ENCODE measurements around the gene CFAP97D2.
"Not testable (repeated sequence)": the region's sequence is repeated elsewhere in the genome, so short reads cannot be mapped to it uniquely, and the experiment has no call there.

The CFAP97D2 gene

GRCh38 chr13:114157869-114158495, 21.1 kb upstream of the CFAP97D2 start:
- Histone ChIP-seq H3K27ac (ENCODE audit: low read depth, low read length) (no peak overlapping the region), H3K9ac (ENCODE audit: low read depth in 1 of 2, low read length in 2 of 2) (no peak overlapping the region), H3K27me3 (ENCODE audit: control insufficient read depth in 1 of 2, insufficient read depth in 2 of 2, low read length in 2 of 2) (peaks cover 0 to 6% of the 10 kb centered on the region in 2 donors), H3K4me1 (ENCODE audit: control insufficient read depth in 1 of 2, insufficient read depth in 2 of 2, low read length in 2 of 2) (peaks cover 13 to 14% of the 10 kb centered on the region in 2 donors), H3K9me3 (ENCODE audit: control insufficient read depth in 1 of 2, low read length in 2 of 2) (no peaks in the 10 kb centered on the region), H3K36me3 (ENCODE audit: control insufficient read depth in 1 of 2, insufficient read depth in 2 of 2, low read length in 2 of 2) (no peaks in the 10 kb centered on the region), H3K4me3 (ENCODE audit: low read depth in 1 of 2, low read length in 2 of 2) (no peak overlapping the region)

- not testable (repeated sequence) for H3K36me3 ChIP-seq (ENCODE audit: control insufficient read depth in 1 of 2, insufficient read depth in 2 of 2, low read length in 2 of 2); H3K9me3 ChIP-seq (ENCODE audit: control insufficient read depth in 1 of 2, low read length in 2 of 2); H3K27ac ChIP-seq (ENCODE audit: low read depth, low read length); H3K9ac ChIP-seq (ENCODE audit: low read depth in 1 of 2, low read length in 2 of 2); H3K27me3 ChIP-seq (ENCODE audit: control insufficient read depth in 1 of 2, insufficient read depth in 2 of 2, low read length in 2 of 2); H3K4me3 ChIP-seq (ENCODE audit: low read depth in 1 of 2, low read length in 2 of 2)
- peaks cover 13 to 14% of the 10 kb centered on the region in 2 donors for H3K4me1 ChIP-seq (ENCODE audit: control insufficient read depth in 1 of 2, insufficient read depth in 2 of 2, low read length in 2 of 2)
Observed at GRCh38 chr13:114158869-114159666, 20.0 kb upstream of the CFAP97D2 start.

GRCh38 chr13:114161028-114161556, 18.0 kb upstream of the CFAP97D2 start:
- peaks cover 3 to 6% of the 10 kb centered on the region in 2 donors for H3K27me3 ChIP-seq (ENCODE audit: control insufficient read depth in 1 of 2, insufficient read depth in 2 of 2, low read length in 2 of 2)
- no peaks in the 10 kb centered on the region for H3K9me3 ChIP-seq (ENCODE audit: control insufficient read depth in 1 of 2, low read length in 2 of 2)
- H3K9ac ChIP-seq (ENCODE audit: low read depth in 1 of 2, low read length in 2 of 2): no peak overlapping the region
- no peak overlapping the region for H3K27ac ChIP-seq (ENCODE audit: low read depth, low read length)
- no peak overlapping the region for H3K4me3 ChIP-seq (ENCODE audit: low read depth in 1 of 2, low read length in 2 of 2)
- H3K36me3 ChIP-seq (ENCODE audit: control insufficient read depth in 1 of 2, insufficient read depth in 2 of 2, low read length in 2 of 2): no peaks in the 10 kb centered on the region
- H3K4me1 ChIP-seq (ENCODE audit: control insufficient read depth in 1 of 2, insufficient read depth in 2 of 2, low read length in 2 of 2): peaks cover 13 to 14% of the 10 kb centered on the region in 2 donors

- no peaks in the 10 kb centered on the region for H3K36me3 ChIP-seq (ENCODE audit: control insufficient read depth in 1 of 2, insufficient read depth in 2 of 2, low read length in 2 of 2)
- peaks cover 13 to 17% of the 10 kb centered on the region in 2 donors for H3K4me1 ChIP-seq (ENCODE audit: control insufficient read depth in 1 of 2, insufficient read depth in 2 of 2, low read length in 2 of 2)
- no peak overlapping the region for H3K27ac ChIP-seq (ENCODE audit: low read depth, low read length)
- no peaks in the 10 kb centered on the region for H3K9me3 ChIP-seq (ENCODE audit: control insufficient read depth in 1 of 2, low read length in 2 of 2)
- peaks cover 3 to 10% of the 10 kb centered on the region in 2 donors for H3K27me3 ChIP-seq (ENCODE audit: control insufficient read depth in 1 of 2, insufficient read depth in 2 of 2, low read length in 2 of 2)
- peak overlapping the region in 1 of 2 donors; percentile 35 for H3K9ac ChIP-seq (ENCODE audit: low read depth in 1 of 2, low read length in 2 of 2)
- H3K4me3 ChIP-seq (ENCODE audit: low read depth in 1 of 2, low read length in 2 of 2): peak overlapping the region; percentile 23 to 58
Observed at GRCh38 chr13:114161644-114162532, 17.2 kb upstream of the CFAP97D2 start.

GRCh38 chr13:114162533-114162922, 16.5 kb upstream of the CFAP97D2 start:
- Histone ChIP-seq H3K4me3 (ENCODE audit: low read depth in 1 of 2, low read length in 2 of 2) (peak overlapping the region; percentile 23 to 58), H3K27me3 (ENCODE audit: control insufficient read depth in 1 of 2, insufficient read depth in 2 of 2, low read length in 2 of 2) (peaks cover 3 to 10% of the 10 kb centered on the region in 2 donors), H3K9ac (ENCODE audit: low read depth in 1 of 2, low read length in 2 of 2) (no peak overlapping the region), H3K4me1 (ENCODE audit: control insufficient read depth in 1 of 2, insufficient read depth in 2 of 2, low read length in 2 of 2) (peaks cover 13 to 17% of the 10 kb centered on the region in 2 donors), H3K9me3 (ENCODE audit: control insufficient read depth in 1 of 2, low read length in 2 of 2) (no peaks in the 10 kb centered on the region), H3K27ac (ENCODE audit: low read depth, low read length) (no peak overlapping the region), H3K36me3 (ENCODE audit: control insufficient read depth in 1 of 2, insufficient read depth in 2 of 2, low read length in 2 of 2) (no peaks in the 10 kb centered on the region)

- H3K36me3 ChIP-seq (ENCODE audit: control insufficient read depth in 1 of 2, insufficient read depth in 2 of 2, low read length in 2 of 2): no peaks in the 10 kb centered on the region
- H3K9ac ChIP-seq (ENCODE audit: low read depth in 1 of 2, low read length in 2 of 2): no peak overlapping the region
- no peaks in the 10 kb centered on the region for H3K9me3 ChIP-seq (ENCODE audit: control insufficient read depth in 1 of 2, low read length in 2 of 2)
- H3K4me3 ChIP-seq (ENCODE audit: low read depth in 1 of 2, low read length in 2 of 2): no peak overlapping the region
- H3K27ac ChIP-seq (ENCODE audit: low read depth, low read length): no peak overlapping the region
- peaks cover 3 to 10% of the 10 kb centered on the region in 2 donors for H3K27me3 ChIP-seq (ENCODE audit: control insufficient read depth in 1 of 2, insufficient read depth in 2 of 2, low read length in 2 of 2)
- H3K4me1 ChIP-seq (ENCODE audit: control insufficient read depth in 1 of 2, insufficient read depth in 2 of 2, low read length in 2 of 2): peaks cover 13 to 17% of the 10 kb centered on the region in 2 donors
Observed at GRCh38 chr13:114164053-114164452, 15.0 kb upstream of the CFAP97D2 start.

GRCh38 chr13:114164681-114165429, 14.2 kb upstream of the CFAP97D2 start:
- no peak overlapping the region for H3K9ac ChIP-seq (ENCODE audit: low read depth in 1 of 2, low read length in 2 of 2)

GRCh38 chr13:114166381-114167131, 12.5 kb upstream of the CFAP97D2 start:
- Histone ChIP-seq H3K4me3 (ENCODE audit: low read depth in 1 of 2, low read length in 2 of 2) (no peak overlapping the region), H3K36me3 (ENCODE audit: control insufficient read depth in 1 of 2, insufficient read depth in 2 of 2, low read length in 2 of 2) (no peaks in the 10 kb centered on the region), H3K27me3 (ENCODE audit: control insufficient read depth in 1 of 2, insufficient read depth in 2 of 2, low read length in 2 of 2) (peaks cover 3 to 10% of the 10 kb centered on the region in 2 donors), H3K27ac (ENCODE audit: low read depth, low read length) (no peak overlapping the region), H3K9ac (ENCODE audit: low read depth in 1 of 2, low read length in 2 of 2) (no peak overlapping the region), H3K4me1 (ENCODE audit: control insufficient read depth in 1 of 2, insufficient read depth in 2 of 2, low read length in 2 of 2) (peaks cover 12 to 15% of the 10 kb centered on the region in 2 donors), H3K9me3 (ENCODE audit: control insufficient read depth in 1 of 2, low read length in 2 of 2) (no peaks in the 10 kb centered on the region)

More at GRCh38 chr13:114164681-114165429, 14.2 kb upstream of the CFAP97D2 start:
- no peaks in the 10 kb centered on the region for H3K36me3 ChIP-seq (ENCODE audit: control insufficient read depth in 1 of 2, insufficient read depth in 2 of 2, low read length in 2 of 2)
- no peak overlapping the region for H3K27ac ChIP-seq (ENCODE audit: low read depth, low read length)
- H3K4me1 ChIP-seq (ENCODE audit: control insufficient read depth in 1 of 2, insufficient read depth in 2 of 2, low read length in 2 of 2): peaks cover 13 to 17% of the 10 kb centered on the region in 2 donors
- H3K4me3 ChIP-seq (ENCODE audit: low read depth in 1 of 2, low read length in 2 of 2): no peak overlapping the region
- H3K27me3 ChIP-seq (ENCODE audit: control insufficient read depth in 1 of 2, insufficient read depth in 2 of 2, low read length in 2 of 2): peaks cover 3 to 10% of the 10 kb centered on the region in 2 donors
- H3K9me3 ChIP-seq (ENCODE audit: control insufficient read depth in 1 of 2, low read length in 2 of 2): no peaks in the 10 kb centered on the region

GRCh38 chr13:114167426-114167825, 11.6 kb upstream of the CFAP97D2 start:
- Histone ChIP-seq H3K9me3 (ENCODE audit: control insufficient read depth in 1 of 2, low read length in 2 of 2) (no peaks in the 10 kb centered on the region), H3K36me3 (ENCODE audit: control insufficient read depth in 1 of 2, insufficient read depth in 2 of 2, low read length in 2 of 2) (no peaks in the 10 kb centered on the region), H3K27ac (ENCODE audit: low read depth, low read length) (no peak overlapping the region), H3K4me3 (ENCODE audit: low read depth in 1 of 2, low read length in 2 of 2) (no peak overlapping the region), H3K9ac (ENCODE audit: low read depth in 1 of 2, low read length in 2 of 2) (no peak overlapping the region), H3K4me1 (ENCODE audit: control insufficient read depth in 1 of 2, insufficient read depth in 2 of 2, low read length in 2 of 2) (peaks cover 4 to 6% of the 10 kb centered on the region in 2 donors), H3K27me3 (ENCODE audit: control insufficient read depth in 1 of 2, insufficient read depth in 2 of 2, low read length in 2 of 2) (peaks cover 3 to 7% of the 10 kb centered on the region in 2 donors)
